Brain microvascular endothelial cell (primary cell): ENCODE data around the gene PTGDS.
A peak's percentile ranks its signal among the peaks of the same experiment; 100 is the strongest.

Experiments
- DNase-seq: peaks from one replicate; pipeline ENCODE4 v3.0.0-alpha.2; 2020
- H3K27ac ChIP-seq: fragments of 250-450 bp; sonication (Bioruptor Pico); 2 replicates; pipeline ENCODE4 v1.5.1; 2020; ENCODE audit warnings: mild to moderate bottlenecking, moderate library complexity
- H3K27me3 ChIP-seq: fragments of 250-450 bp; sonication (Bioruptor Pico); replicated peaks from 2 replicates; pipeline ENCODE4 v1.5.1; 2020; ENCODE audit warnings: mild to moderate bottlenecking
- H3K36me3 ChIP-seq: fragments of 250-450 bp; sonication (Bioruptor Pico); replicated peaks from 2 replicates; pipeline ENCODE4 v1.5.1; 2020; ENCODE audit warnings: mild to moderate bottlenecking
- H3K4me3 ChIP-seq: 2 replicates; pipeline ENCODE4 v1.5.1; 2011; ENCODE audit warnings: low read depth, mild to moderate bottlenecking, control low read depth, low read length, moderate library complexity
- CTCF ChIP-seq: IDR thresholded peaks from 2 replicates; pipeline ENCODE4 v1.5.1; 2011; ENCODE audit warnings: low read depth, mild to moderate bottlenecking, moderate library complexity, low read length, control low read depth, inconsistent platforms; ENCODE audit errors: missing control alignments
- in situ Hi-C: cut with HindIII; loops from 2 replicates; pipeline ENCODE4 v1.10.0; 2017; ENCODE audit warnings: low sequenced_read_pairs, low pct_ligation_motif_present

PTGDS gene

GRCh38 chr9:136943291-136944211 is 33.8 kb upstream of the PTGDS start:
- peak overlapping the region; percentile 75 for H3K27ac ChIP-seq
- H3K27me3 ChIP-seq, result no peaks in the 10 kb centered on the region
- H3K36me3 ChIP-seq, result peaks cover 45% of the 10 kb centered on the region
- no peak for TF ChIP-seq CTCF
- H3K4me3 ChIP-seq, result peak overlapping the region; percentile 76
- peak; percentile 21 for DNase-seq
- in situ Hi-C loops, result loop anchor here (25.0 kb wide), 1 partner anchor 94 kb away; the partner anchor contains the start of genes ABCA2, FUT7 and NPDC1

GRCh38 chr9:136944212-136944518 is 33.1 kb upstream of the PTGDS start:
- no peak for DNase-seq
- Histone ChIP-seq H3K27me3 (no peaks in the 10 kb centered on the region), H3K27ac (peak overlapping the region; percentile 75), H3K4me3 (peak overlapping the region; percentile 76), H3K36me3 (peaks cover 42% of the 10 kb centered on the region)
- in situ Hi-C loops, result loop anchor here (25.0 kb wide), 1 partner anchor 93 kb away; the partner anchor contains the start of genes ABCA2, FUT7 and NPDC1
- TF ChIP-seq CTCF, result no peak

- Histone ChIP-seq H3K27ac (peak within 1 kb of the TSS; percentile 75), H3K36me3 (peaks cover 36% of the 10 kb centered on the region), H3K4me3 (peak within 1 kb of the TSS; percentile 76), H3K27me3 (no peaks in the 10 kb centered on the region)
- DNase-seq, result peak; percentile 75
- in situ Hi-C loops, result loop anchor here (25.0 kb wide), 1 partner anchor 93 kb away; the partner anchor contains the start of genes ABCA2, FUT7 and NPDC1
- TF ChIP-seq CTCF, result peak; percentile 76
Observed at GRCh38 chr9:136944519-136945332, 32.6 kb upstream of the PTGDS start, which contains the start of the genes C8G and FBXW5. TSS of gene C8G (plus strand) at chr9:136945243. CDS start at chr9:136945321, 78 bp downstream. TSS of gene FBXW5 (minus strand) at chr9:136944738. CDS start at chr9:136944083, 655 bp downstream.

- no peak for TF ChIP-seq CTCF
- Histone ChIP-seq H3K36me3 (peaks cover 27% of the 10 kb centered on the region), H3K27me3 (no peaks in the 10 kb centered on the region), H3K4me3 (no peak overlapping the region), H3K27ac (no peak overlapping the region)
- in situ Hi-C loops, result loop anchor here (25.0 kb wide), 1 partner anchor 92 kb away; the partner anchor contains the start of genes ABCA2, FUT7 and NPDC1
- no peak for DNase-seq
Observed at GRCh38 chr9:136945333-136946227, 31.7 kb upstream of the PTGDS start.
